ENCODE data around the gene KLK2.
A peak's percentile ranks its signal among the peaks of the same experiment; 100 is the strongest.

Gene KLK2

DNA sequence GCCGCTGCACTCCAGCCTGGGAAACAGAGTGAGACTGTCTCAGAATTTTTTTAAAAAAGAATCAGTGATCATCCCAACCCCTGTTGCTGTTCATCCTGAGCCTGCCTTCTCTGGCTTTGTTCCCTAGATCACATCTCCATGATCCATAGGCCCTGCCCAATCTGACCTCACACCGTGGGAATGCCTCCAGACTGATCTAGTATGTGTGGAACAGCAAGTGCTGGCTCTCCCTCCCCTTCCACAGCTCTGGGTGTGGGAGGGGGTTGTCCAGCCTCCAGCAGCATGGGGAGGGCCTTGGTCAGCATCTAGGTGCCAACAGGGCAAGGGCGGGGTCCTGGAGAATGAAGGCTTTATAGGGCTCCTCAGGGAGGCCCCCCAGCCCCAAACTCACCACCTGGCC lies at the start of gene KLK2:
TSS of gene KLK2 (plus strand) at position 384 of the 400 bp plus-strand sequence. CDS start 35 bp downstream, outside the sequence.
- no peak for DNase-seq (ENCODE audit: low read depth in 1 of 2, low spot score in 1 of 2)

DNA sequence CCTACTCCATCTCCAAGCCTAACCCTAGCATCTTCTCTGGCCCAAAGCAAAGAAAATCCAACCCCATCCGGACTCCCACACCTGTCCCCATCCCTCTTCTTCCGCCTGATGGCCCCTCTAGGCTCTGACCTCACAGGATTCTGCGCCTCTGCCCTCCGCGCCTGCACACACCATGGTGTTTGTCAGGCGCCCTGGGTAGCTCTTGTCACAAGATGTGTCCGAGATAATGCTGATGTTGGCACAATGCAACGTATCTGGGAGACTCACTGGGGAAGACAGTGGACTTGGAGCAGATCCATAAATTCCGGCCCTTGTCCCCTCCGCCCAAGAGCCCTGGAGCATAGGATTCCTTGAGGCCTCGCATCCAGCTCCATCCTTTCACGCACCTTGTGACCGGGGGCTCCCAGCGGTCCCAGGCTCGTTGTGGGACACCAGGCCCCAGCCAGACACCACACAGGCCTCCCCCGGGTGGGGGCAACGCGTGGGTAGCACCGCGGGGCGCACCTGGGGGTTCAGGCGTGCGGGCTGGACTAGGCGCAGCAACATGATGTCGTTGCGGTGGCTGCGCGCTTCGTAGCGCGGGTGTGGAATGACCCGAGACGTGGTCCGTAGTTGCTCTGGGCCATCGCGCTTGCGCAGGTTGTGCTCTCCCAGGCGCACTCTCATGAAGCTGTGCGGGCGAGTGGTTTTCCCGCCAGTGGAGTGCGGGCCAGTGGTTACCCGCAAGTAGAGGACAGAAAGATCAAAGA lies 46.6 kb upstream of the KLK2 start:
- DNase-seq (ENCODE audit: low read depth in 1 of 2, low spot score in 1 of 2) = no peak

DNA sequence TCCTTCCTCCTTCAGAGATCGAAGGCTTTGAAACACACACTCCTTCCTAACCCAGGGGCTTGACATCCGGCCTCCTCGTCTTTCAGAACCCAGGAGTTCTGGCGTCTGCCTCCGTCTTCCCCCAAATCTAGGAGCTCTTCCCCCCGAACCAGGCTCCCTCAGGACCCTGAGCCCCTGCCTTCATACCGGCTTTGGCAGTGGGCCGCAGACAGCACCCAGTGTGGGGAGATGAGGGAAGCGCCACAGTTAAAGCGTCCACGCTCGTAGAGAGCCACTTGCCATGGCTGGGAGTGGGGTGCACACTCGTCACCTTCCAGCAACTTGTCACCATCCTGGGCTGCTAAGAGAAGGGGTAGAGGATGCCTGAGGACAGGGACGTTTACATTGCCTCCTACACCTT lies 45.8 kb upstream of the KLK2 start:
- DNase-seq (ENCODE audit: low read depth in 1 of 2, low spot score in 1 of 2) = no peak

DNA sequence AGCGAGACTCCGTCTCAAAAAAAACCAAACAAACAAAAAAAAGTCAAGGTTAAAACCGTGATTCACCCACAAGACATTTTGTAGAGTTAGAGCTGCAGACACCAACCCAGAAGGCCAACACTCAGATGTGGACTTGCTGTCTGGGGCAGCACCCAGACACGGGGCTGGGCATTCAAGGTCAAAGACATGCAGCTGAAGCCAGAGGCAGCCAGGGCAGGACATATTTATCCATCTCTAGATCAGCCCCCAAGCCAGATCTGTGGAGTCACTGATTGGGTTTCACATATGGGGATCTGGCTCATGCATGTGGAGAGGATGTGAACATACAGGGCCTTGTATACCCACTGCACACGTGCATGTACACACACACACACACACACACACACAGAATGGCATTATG lies 43.4 kb upstream of the KLK2 start:
- DNase-seq (ENCODE audit: low read depth in 1 of 2, low spot score in 1 of 2) = no peak

DNA sequence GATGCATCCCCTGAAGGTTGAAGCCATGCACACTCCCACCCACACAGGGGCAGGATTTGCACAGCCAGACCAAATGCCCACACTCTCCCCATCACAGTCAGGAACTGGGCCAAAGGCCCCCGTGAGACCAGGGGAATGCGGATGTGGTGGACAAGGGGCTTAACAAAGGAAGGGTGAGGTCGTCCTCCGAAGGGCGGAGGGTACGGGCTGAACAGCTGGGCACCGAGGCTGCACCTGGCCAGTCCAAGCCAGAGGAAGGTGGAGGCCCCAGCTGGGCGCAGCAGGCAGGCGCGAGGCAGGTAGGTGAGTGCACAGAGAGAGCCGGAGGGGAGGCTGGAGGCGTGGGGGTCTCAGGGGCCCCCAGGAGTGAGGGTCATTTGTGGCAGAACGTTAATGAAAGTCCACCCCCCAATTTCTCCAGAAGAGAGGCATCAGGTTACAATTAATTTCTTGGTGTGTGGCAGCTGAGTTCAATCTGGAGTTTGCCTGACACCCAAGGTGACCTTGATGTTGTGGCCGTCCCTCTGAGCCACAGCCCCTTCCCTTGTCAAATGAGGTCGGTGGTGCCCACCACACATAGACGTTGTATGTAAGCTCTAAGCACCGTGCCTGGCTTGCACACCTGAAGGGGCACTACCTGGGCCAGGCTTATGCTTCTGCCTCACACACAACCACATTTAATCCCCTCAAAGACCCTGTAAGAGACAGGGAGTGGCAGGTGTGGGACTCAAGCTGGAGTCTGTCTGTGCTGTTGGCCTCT lies 42.8 kb upstream of the KLK2 start:
- no peak for DNase-seq (ENCODE audit: low read depth in 1 of 2, low spot score in 1 of 2)

DNA sequence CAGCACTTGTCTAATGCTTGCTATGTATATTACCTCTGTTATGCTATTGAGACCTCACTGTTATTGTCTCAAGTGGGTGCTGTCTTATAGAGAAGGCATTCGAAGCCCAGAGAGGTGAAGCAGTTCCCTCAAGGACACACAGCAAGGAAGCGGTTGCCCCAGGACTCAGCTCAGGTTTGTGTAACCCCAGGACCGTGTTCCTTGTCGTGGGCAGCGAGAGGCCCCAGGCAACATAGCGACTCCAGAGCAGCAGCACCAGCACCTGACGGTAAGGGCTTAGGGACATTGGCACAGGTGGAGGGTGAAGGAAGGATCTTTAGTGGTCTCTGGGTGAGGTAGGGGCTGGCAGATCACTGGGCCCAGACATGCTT lies 42.2 kb upstream of the KLK2 start:
- DNase-seq (ENCODE audit: low read depth in 1 of 2, low spot score in 1 of 2) = no peak

DNA sequence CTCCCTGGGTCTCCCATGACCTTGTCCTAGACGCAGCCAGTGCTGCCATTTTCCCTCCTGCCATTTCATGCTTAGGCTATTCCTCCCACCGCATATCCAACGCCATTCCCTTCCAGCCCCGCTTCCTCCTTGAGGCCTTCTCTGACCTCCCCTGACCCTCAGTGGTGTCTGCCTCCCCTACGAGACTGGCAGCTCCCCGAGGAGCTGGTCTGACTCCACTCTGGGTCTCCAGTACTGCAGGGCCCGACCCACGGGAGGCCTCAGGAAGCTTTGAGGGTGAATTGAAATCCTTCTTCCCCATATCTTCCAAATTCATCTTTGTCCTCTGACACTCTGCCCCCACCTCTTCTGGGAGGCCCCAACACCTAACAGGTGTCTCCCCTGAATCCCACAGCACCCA lies 40.6 kb upstream of the KLK2 start:
- no peak for DNase-seq (ENCODE audit: low read depth in 1 of 2, low spot score in 1 of 2)

DNA sequence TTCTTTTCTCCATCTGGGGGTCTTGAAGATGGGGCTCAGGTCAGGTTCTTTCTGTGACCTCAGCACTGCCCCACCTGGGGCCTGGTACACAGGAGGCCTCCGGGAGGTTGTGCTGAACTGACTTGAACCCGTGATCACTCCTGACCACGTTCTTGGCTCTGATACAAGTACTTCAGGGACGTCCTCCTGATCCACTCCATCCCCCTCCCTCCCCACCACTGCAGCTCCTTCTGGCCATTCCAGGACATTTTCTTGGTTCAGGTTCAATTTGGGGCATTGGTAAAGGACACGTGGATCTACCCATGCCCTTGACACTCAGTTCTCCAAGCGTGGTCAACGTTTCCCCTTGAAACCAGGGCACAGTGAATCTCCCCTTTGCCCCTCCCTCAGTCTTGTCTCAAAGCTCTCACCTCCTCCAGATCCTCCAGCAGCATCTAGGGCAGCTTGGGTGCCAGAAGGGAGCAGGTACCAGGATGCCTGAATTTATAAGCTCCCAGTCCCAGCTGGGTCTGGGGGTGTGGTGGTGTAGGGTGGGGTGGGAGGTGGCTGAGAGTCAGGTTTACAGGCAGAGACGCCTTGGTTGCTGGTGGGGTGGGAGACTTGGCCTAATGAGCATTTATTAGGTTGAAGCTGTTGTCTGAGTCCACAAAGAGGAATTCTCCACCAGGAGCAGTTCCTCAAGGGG lies 40.0 kb upstream of the KLK2 start, which contains the start of gene KLK15:
TSS of gene KLK15 (minus strand) at position 458 of the 685 bp plus-strand sequence. CDS start 2,082 bp downstream, outside the sequence.
- no peak for DNase-seq (ENCODE audit: low read depth in 1 of 2, low spot score in 1 of 2)

DNA sequence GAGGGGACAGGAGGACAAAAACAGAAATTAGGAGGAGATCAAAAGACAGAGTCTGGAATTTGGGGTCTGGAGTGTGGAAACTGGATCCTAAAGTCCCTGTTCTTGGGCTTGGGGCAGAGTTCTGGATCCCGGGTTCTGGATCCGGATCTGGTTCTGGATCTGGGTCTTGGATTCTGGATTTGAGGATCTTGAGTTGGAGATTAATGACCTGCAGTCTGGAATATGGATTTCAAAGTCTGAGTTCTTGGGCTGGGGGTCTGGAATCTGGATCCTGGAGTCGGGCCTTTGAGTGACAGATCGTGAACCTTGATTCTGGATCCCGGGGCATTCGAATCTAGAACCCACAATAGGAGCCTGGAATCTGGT lies 39.5 kb upstream of the KLK2 start:
- DNase-seq (ENCODE audit: low read depth in 1 of 2, low spot score in 1 of 2) = no peak

DNA sequence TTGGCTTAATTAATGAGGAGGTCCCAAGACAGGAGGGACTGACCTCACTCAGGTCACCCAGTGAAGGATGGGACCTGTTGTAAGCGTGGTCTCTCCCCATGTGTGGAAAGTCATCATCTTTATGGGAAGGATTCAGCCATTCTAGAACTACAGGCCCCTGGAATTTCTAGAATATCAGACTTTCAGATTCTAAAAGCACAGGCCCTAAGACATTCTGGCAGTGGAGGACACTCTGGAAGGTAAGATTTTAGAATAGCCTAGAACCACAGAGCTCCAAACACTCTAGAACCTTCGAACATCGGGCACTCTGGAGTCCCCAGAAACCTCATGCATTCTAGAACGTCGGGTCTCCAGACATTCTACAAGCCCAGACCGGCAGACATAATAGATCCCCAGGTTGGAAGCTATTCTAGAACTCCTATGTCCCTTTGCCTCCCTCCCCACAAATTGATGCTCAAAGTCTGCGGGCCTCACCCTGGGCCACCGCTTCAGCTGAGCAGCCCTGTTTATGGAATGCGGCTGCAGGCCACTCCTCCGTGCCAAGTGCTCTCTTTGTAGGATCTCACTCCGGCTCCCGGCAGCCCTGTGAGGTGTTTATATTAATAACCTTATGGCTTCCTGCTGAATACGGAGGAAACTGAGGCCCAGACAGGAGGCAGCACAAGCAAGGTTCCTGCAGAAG lies 38.0 kb upstream of the KLK2 start:
- no peak for DNase-seq (ENCODE audit: low read depth in 1 of 2, low spot score in 1 of 2)

DNA sequence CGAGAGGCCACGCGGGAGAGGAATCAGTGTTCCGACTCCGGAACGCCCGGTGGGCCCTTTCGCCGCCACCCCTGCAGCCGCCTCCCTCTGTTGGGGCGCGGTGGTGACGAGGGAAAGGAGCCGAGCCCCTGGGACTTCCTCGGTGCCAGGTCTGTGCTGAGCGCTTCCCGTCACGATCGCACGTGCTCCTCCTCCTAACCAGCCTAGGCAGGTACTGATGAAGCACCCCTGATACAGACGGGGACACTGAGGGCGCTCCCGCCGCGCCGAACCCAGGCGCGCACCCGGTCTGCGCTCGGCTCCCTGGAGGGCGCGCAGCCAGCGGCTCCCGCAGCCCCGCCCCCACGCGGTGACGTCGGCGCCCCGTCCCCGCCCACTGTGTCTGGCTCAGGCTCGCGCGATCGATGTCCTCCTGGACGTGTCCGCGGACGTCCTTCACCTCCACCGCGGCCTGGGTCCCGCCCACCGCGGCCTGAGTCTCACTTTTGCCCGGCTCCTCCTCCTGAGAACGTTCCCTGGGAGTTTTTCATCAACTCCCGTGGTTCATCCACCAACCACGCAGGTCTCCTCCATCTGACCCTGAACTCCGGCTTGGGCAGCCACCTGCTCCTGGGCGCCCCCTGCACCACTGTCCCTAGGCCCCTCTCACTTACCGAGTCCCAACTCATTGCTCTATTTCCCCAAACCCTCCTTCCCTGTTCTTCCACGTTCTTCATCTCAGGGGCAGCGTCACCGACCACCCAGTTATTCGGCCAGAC lies 37.3 kb upstream of the KLK2 start:
- peak; percentile 51 to 53 for DNase-seq (ENCODE audit: low read depth in 1 of 2, low spot score in 1 of 2)

DNA sequence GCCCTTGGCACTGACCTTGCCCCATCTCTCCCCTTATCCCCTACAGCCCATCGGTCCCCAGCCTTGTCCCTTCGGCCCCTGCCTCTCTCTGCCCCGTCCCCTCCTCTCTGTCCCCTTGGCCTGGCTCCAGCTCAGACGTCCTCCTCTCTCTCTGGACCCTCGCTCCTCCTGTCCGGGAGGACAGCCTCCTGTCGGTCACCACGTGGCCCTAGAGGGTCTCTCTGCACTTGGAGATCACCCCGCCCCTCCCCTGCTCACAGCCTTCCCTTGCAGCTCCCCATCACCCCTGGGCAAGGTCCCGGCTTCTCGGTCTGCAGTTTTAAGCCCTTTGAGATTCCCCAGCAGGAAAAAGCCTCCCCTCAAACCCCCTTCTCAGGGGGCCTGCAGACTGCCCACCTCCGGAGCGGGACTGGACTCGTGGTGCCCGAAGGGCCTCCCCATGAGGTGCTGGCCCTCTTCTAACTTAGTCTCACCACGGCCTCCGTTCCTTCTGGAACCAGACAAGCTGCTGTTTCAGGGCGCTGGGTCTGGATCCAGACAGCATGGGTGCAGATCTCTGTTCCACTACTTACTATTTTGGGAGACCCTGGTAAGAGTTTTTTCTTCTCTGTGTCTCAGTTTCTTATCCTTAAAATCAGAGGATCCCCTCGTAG lies 36.6 kb upstream of the KLK2 start:
- no peak for DNase-seq (ENCODE audit: low read depth in 1 of 2, low spot score in 1 of 2)

DNA sequence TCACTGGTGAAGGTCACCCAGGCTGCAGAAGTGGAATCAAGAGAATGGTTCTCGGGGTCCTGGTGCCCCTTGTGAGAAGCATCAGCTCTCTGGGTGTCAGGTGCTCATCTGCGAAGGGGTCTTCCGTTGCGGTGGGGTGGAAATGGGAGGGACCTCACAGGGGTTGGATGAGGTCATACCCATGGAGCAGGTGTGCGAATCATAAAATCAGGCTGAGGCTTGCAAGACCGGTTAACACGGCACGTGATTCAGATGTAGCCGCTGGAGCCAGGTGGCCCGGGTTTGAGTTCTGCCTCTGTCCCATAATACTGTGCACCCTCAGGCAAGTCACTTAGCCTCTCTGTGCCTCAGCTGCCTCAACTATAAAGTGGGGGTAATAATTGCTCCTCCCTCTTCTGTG lies 35.9 kb upstream of the KLK2 start:
- DNase-seq (ENCODE audit: low read depth in 1 of 2, low spot score in 1 of 2) = no peak

DNA sequence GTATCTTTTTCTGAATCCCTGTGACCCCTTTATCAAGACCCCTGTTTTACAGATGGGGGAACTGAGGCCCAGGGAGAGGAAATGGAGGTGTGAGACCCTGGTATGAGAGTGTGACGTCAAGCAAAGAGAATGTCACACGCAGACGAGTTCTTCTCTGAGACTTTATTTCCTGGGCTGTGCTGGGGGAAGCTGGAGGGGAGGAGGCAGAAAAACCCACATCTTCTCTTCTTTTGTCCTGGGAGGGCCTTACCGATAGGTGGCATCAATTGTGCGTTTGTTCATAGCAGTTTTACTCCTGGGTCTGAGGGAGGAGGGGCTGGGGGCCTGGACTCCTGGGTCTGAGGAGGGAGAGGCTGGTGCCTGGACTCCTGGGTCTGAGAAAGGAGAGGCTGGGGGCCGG lies 35.0 kb upstream of the KLK2 start:
- DNase-seq (ENCODE audit: low read depth in 1 of 2, low spot score in 1 of 2) = no peak

DNA sequence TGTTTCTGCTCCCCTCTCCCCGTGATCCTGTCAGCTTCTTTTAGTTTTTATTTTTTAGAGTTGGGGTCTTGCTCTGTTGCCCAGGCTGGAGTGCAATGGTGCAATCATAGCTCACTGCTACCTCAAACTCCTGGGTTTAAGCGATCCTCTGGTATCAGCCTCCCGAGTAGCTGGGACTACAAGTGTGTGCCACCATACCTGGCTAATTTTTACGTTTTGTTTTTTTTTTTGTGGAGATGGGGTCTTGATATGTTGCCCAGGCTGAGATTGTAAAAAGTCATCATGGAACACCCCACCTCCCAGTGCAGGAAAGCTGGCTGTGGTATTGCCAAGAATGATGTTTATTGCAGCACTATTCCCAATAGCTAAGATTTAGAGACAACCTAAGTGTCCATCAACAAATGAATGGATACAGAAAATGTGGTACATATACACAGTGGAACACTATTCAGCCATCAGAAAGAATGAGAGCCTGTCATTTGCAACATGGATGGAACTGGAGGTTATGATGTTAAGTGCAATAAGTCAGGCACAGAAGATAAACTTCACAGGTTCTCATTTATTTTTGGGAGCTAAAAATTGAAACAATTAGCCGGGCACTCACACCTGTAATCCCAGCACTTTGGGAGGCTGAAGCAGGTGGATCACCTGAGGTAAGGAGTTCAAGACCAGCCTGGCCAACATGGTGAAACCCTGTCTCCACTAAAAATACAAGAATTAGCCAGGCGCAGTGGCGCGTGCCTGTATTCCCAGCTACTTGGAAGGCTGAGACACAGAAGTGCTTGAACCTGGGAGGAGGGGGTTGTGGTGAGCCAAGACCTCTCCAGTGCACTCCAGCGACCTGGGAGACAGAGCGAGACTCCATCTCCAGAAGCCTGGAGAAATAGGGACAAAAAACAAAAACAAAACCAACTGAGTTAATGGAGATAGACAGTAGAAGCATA lies 33.3 kb upstream of the KLK2 start:
- DNase-seq (ENCODE audit: low read depth in 1 of 2, low spot score in 1 of 2) = no peak

DNA sequence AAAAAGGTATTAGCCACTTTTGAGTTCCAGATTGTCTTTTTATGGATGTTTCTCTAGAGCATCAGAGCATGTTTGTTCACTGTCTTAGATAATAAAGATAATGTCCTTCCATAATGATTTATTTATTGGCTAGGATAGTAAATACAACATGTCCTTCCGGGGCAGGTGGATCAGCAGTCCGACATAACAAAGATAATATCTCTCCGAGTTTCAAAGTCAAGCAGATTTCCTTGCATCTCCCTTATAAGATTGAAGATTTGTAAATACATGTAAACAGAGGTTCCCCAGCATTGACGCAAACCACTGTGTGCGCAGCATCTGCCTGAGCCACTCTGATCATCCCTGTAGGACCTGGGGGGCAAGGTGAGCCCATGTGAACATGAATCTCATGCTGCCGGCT lies 31.1 kb upstream of the KLK2 start:
- DNase-seq (ENCODE audit: low read depth in 1 of 2, low spot score in 1 of 2) = no peak

DNA sequence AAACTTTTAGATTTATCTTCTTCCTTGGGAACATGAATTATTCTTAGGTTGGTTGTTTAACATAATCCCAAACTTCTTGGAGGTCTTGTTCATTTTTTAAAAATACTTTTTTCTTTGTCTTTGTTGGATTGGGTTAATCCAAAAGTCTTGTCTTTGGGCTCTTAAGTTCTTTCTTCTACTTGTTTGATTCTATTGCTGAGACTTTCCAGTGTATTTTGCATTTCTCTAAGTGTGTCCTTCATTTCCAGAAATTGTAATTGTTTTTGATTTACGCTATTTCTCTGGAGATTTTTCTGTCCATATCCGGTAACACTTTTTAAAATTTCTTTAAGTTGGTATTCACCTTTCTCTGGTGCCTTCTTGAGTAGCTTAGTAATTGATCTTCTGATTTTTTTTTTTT lies 30.0 kb upstream of the KLK2 start:
- DNase-seq (ENCODE audit: low read depth in 1 of 2, low spot score in 1 of 2) = no peak

DNA sequence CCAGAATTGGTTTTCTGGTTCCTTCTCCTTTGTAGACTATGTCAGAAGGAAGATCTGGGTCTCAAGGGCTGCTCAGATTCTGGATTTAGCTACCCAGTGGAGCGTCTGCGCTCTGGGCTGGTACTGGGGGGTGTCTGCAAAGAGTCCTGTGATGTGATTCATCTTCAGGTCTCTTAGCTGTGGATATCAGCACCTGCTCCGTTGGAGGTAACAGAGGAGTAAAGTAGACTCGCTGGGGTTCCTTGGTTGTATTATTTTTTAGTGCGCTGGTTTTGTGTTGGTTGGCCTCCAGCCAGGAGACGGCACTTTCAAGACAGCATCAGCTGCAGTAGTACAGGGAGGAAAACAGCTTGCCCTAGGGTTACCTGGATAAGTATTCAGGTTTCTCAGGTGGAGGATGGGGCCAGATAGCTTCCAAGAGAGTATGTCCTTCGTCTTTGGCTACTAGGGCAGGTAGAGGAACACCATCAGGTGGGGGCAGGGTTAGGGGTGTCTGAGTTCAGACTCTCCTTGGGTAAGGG lies 29.5 kb upstream of the KLK2 start:
- DNase-seq (ENCODE audit: low read depth in 1 of 2, low spot score in 1 of 2) = no peak
